K562 (cell line): ENCODE data around the gene SIK1.
"Not testable (repeated sequence)": the region's sequence is repeated elsewhere in the genome, so short reads cannot be mapped to it uniquely, and the experiment has no call there.

Source experiments
- AFF4 ChIP-seq: sonication (generic); formaldehyde crosslinking; IDR thresholded peaks from 2 replicates; pipeline ENCODE4 v1.8.0; 2023; ENCODE audit warnings: mild to moderate bottlenecking, missing genetic modification reagents
- BRCA1 ChIP-seq, 2 experiments: fragments of 450-650 bp in 1 of 2; sonication (generic) in 1 of 2; formaldehyde crosslinking in 1 of 2; IDR thresholded peaks; 2 replicates each; pipeline versions ENCODE4 v1.5.0 to v1.6.1; 2017 to 2020; ENCODE audit warnings: mild to moderate bottlenecking in 1 of 2, missing genetic modification reagents in 1 of 2
- CBX8 ChIP-seq: fragments of 200-600 bp; sonication (generic); IDR thresholded peaks from 2 replicates; pipeline ENCODE4 v1.6.1; 2012; ENCODE audit warnings: borderline replicate concordance, mixed run types, low read depth, mild to moderate bottlenecking, moderate library complexity, mixed read lengths, low read length, control low read depth, inconsistent platforms; ENCODE audit not compliant: poor library complexity, severe bottlenecking; ENCODE audit errors: extremely low read depth
- CEBPZ ChIP-seq: fragments of 150-350 bp; IDR thresholded peaks from 2 replicates; pipeline ENCODE4 v1.6.1; 2014; ENCODE audit warnings: low read depth, mild to moderate bottlenecking, low read length, borderline replicate concordance
- CREM ChIP-seq: IDR thresholded peaks from 2 replicates; pipeline ENCODE4 v1.6.1; 2014; ENCODE audit warnings: antibody characterized with exemption, low read depth
- CTCF ChIP-seq, 3 experiments: IDR thresholded peaks in 2 of 3; conservative IDR thresholded peaks in 1 of 3; 2 replicates each; pipeline ENCODE4 v1.5.1; 2011 to 2012; ENCODE audit warnings: low read length in 3 of 3, mild to moderate bottlenecking in 3 of 3, control low read depth in 2 of 3, improper control_type of control experiment in 1 of 3, inconsistent platforms in 1 of 3, low read depth in 1 of 3, mixed read lengths in 1 of 3, moderate library complexity in 1 of 3; ENCODE audit not compliant: insufficient read depth in 2 of 3
- GABPB2 ChIP-seq: fragments of 250-450 bp; sonication (Bioruptor Pico); conservative IDR thresholded peaks from 2 replicates; pipeline ENCODE4 v1.5.1; 2021; ENCODE audit warnings: mild to moderate bottlenecking
- HMG20A ChIP-seq: fragments of 450-650 bp; formaldehyde crosslinking; conservative IDR thresholded peaks from 2 replicates; pipeline ENCODE4 v1.4.0; 2020; ENCODE audit warnings: mild to moderate bottlenecking, mixed read lengths
- MAFF ChIP-seq: IDR thresholded peaks from 2 replicates; pipeline ENCODE4 v1.6.1; 2012; ENCODE audit warnings: low read length, improper control_type of control experiment
- POLR2A ChIP-seq: fragments of 450-650 bp; conservative IDR thresholded peaks from 2 replicates; pipeline ENCODE4 v1.6.1; 2016
- SPI1 ChIP-seq: IDR thresholded peaks from 2 replicates; pipeline ENCODE4 v1.6.1; 2011; ENCODE audit warnings: low read depth, low read length, control low read depth, borderline replicate concordance
- TARDBP ChIP-seq: fragments of 450-650 bp; IDR thresholded peaks from 2 replicates; pipeline ENCODE4 v1.6.1; 2016
- ZNF280B ChIP-seq: fragments of 250-450 bp; sonication (Bioruptor Pico); IDR thresholded peaks from 2 replicates; pipeline ENCODE4 v1.5.1; 2021; ENCODE audit warnings: mild to moderate bottlenecking

GRCh38 chr21:43428964-43429363 lies 2.0 kb upstream of the SIK1 start:
- TF ChIP-seq BRCA1 (IDR thresholded peaks at IDR 0.05); BRCA1 (CRISPR knock-in tag; IDR thresholded peaks at IDR 0.05); HMG20A (CRISPR knock-in tag); ZNF280B (CRISPR knock-in tag); POLR2A; AFF4 (CRISPR knock-in tag); CBX8; GABPB2 (CRISPR knock-in tag); TARDBP; CEBPZ; CREM; MAFF; CTCF (IDR thresholded peaks at IDR 0.05 in 2 of 3, conservative IDR thresholded peaks at IDR 0.05 in 1 of 3; ENCODE audit: insufficient read depth in 2 of 3, low read depth in 1 of 3, low read length in 3 of 3); SPI1: not testable (repeated sequence)
